Effector CD4-positive, alpha-beta T cell (primary cell): ENCODE measurements around the gene VSNL1. TPM values are rescaled to one million over a fixed set of nuclear protein-coding genes. Genes with fewer than 3 reads are reported as not detected.

Experiments used
- DNase-seq: peaks from one replicate; pipeline ENCODE4 v3.0.0-alpha.2; 2020
- total RNA-seq: gene quantifications from one replicate; lab custom pipeline; 2026; lab: John Stamatoyannopoulos, UW

Gene VSNL1
- not detected for total RNA-seq

DNA sequence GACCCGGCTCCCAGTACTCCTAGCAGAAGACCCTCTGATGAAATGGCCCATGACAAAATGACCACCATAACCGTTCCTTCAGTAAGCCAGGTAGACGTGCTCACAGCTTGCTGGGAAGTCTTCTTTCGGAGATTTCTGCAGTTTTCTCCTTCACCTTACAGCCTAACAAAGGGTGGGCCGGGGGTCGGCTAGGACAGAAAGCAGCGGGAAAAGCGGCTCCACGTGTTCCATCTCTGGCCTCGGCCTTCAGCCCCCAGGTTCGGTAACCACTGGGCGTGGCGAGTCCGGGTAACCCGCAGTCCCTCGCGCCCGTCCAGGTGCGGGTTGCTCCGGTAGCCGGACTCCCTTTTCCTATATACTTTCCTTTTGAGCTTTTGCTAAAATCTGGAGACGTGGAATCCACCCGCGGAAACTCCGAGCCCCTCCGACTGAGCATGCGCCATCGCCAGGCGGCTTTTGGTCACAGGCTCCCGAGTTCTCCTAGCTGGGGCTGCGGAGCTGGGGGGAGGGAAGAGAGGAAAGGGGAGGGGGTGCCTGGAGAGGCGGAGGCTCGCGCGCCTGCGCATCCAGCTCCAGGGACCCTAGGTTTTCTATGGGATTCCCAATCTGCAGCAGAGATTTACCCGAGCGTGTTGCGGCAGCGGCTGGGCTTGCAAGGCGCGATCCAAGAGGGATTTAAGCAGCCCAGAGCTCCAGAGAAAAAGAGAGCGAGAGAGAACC lies at the start of gene VSNL1:
TSS of gene VSNL1 (plus strand) at position 604 of the 720 bp plus-strand sequence. CDS start 51,379 bp downstream, outside the sequence.
- DNase-seq = no peak

DNA sequence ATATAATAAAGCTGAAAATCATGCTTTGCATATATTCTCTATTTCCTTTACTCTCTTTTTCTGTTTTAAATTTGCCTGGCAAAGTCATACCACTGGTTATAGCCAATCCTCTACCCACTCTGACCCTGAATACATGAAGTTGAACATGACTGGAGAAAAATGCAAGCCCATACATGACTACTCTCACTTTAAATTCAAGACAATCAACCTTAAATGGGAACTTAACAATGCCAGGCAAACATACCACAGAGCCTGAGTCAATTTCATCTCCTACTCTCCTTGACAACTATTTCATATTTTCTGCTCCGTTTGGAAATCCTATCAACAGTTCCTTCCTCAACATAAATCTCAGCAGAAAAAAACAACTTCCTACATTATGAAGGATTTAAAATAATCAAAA lies 44.9 kb upstream of the VSNL1 start:
- DNase-seq = no peak

DNA sequence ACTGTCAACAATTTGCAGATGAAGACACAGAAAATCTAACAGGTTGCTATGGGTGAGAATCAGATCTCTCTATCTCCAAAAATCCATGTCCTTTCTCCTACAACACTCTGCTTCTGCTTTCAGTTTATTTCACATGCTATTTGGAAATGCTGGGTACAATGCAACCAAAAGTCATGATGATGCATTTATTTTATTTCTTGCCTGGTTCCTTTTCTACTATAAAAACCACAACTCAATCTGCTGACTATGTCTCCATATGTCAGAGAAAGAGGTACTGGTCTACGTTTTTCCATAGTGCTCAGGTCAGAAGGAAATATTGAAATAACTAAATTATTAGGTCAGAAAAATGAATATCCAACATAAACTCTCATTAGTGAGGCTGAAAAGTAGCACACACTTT lies 42.8 kb upstream of the VSNL1 start:
- DNase-seq = no peak

DNA sequence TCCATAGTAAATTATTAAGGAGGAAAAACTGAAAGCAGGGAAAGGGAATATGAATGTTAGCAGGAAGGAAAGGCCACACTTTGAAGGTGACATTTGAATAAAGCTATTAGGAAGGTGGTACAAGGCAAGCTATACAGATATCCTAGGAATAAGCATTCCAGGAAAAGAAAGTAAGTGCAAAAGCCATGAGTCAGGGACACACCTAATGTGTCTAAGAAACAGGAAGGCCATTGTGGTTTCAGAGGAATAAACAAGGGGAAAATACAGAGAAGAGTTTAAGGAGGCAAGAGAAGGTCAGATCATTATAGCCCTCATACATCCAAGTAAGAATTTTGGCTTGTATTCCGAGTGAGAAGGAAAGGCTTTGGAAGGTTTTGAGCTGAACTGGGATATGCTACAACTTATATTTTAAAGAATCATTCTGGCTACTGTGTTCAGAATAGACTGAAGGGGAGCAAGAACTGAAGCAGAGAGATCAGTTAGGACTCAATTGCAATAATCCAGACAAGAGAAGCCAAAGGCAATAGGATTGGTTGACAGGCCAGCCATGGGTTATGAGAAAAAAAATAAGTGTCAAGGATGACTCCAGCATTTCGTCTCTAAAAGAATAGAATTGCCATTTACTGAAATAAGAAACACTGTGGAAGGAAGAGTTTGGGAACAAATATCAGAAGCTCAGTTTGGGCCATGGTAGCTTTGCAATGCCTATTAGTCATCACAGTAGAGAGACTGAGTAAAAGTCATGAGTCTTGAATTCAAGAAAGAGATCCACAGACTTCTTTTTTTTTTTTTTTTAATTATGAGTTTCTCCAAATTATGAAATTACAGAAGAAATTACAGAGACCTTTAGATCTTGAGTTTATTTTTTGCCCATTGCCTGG lies 33.5 kb upstream of the VSNL1 start:
- DNase-seq = no peak

DNA sequence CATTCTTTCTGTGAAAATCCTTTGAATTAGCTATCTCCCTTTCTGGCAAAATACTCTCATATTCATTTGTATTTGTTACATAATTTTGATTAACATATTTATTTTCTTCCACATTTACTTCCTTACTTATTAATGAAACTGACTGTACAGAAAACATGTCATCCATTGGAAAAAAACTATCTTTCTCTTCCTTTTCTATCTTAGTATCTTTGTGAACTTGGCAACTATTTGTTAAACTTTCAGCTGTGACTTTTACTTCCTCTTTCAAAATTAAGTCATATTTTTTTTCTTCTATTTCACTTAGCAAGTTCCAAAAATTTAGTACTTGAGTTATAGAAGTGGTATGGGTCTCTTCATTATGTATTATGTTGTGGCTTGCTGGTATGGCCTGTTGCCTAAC lies 24.8 kb upstream of the VSNL1 start:
- no peak for DNase-seq

DNA sequence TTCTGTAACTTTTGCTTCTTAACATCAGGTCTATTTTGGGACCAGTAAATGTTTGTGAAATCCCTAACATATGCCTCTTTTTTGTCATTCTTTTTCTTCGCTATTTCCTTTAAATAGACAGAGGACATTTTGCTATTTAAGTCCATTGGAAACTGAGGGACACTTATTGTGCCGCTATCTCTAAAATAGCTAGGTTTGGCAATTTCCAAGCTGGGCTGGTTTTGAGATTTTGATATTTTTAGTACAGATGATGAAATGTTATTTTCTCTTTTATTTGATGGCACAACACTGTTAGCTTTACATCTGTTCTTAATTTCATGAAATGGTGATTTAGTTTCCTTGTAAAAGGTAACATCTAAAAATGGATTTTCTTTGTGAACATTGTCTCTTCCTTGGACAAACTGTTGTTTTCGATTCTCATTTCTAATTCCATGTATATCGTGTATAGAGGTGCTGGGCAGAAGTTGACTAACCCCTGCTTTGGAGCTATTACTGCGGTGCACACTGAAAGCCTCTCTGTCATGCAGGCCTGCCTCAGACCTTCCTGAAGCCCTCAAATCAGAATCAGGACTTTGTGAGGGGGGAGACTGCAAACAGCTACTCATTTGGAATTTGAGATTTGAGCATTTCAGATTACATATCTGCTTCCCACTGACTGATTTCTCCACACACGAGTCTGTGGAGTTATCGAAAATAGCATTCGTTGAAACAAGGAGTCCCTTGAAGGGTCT lies 22.9 kb upstream of the VSNL1 start:
- no peak for DNase-seq

DNA sequence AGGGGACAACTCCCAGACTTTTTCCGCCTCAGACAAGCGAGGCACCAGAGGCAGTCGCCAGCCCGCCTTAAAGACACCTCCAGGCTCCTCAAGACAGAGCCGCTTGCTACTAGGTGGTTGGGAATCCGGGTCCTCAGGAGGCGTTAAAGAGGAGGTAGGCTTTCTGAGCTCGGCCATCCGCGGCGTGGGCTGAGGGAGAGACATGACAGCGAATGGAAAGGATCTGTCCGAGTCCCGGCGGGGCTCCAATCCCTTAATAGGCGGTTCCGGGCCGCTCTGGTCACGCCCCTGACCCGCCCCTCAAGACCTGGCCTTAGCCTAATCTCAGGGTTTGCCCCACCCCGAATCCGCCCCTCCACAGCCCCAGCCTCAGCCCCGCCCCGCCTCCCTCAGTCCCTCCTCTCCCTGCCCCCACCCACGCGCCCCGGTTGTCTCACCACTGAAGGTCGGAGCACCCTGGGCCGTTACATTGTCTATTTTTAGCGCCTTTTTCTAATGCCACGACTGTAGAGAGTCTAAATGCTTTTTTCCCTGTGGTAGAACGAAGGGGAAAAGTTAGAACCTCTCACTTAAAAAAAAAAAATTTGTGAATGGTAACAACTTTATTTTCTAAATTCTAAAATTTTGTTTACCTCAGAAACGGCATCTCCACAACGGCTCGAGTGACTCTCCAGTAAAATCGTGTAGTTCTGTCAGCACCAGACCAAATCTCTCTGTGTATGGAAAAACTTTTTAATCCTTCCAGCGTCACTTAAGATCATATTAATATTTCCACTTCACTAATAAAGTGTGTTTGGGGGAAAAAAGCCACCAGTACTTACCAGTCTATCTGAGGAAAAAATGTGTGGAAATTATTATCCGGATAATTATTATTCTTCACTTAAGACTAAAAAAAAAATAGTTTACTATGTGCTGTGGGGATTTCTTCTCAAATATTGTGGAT lies 22.0 kb upstream of the VSNL1 start, which contains the start of gene RAD51AP2:
TSS of gene RAD51AP2 (minus strand) at position 229 of the 943 bp plus-strand sequence. CDS start at position 204, 25 bp downstream.
- no peak for DNase-seq

DNA sequence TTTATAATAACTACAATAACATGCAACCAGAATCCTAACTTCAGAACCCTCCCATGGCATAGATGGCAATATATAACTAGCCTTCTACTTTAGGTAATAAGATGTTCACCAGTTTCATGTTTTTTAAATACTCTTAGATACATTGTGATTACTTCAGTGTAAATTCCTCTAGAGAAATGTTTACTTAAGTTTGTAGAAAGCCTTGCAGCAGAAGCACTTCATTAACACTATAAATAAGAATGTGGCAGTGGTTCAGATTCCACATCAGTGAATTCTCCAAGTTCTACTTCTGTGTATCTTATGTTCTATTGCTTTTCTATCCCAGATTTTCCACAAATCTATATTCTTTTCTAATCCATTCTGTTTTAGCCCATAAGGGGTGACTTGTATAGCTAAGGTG lies 21.0 kb upstream of the VSNL1 start:
- DNase-seq = no peak

DNA sequence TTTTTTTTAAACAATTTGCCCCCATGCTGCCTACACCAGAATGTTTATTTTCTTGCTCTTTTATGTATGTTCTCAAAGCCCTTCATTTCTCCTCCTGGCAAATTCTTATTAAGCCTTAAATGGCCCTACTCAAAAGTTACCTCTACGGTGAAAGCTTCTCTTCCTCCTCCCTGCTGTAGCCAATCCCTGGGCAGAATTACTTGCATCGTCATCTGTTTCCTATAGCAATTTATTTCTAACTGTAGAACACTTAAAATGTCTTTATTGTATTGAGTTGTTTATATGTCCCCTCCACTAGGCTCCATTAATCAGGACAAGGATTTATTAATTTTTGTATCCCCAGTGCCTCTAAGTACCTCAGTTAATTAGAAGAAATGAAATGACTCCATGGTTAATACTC lies 19.7 kb upstream of the VSNL1 start:
- DNase-seq = no peak

DNA sequence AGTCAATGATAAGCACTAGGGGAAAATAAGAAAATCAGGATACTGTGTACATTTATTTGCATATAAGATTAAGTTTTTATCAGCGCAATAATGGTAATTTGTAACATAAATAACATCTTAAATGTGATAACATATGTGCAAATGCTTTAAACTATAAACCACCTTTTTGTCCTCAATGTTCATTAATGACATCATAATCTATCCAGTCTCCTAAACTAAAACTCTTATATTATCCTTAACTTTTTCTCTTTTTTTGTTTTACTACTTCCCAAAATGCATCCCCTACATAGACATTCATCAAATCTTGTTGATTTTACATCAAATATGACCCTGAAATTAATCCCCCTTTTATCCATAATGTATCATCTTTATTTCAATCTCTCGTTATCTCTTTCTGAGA lies 18.9 kb upstream of the VSNL1 start:
- no peak for DNase-seq

DNA sequence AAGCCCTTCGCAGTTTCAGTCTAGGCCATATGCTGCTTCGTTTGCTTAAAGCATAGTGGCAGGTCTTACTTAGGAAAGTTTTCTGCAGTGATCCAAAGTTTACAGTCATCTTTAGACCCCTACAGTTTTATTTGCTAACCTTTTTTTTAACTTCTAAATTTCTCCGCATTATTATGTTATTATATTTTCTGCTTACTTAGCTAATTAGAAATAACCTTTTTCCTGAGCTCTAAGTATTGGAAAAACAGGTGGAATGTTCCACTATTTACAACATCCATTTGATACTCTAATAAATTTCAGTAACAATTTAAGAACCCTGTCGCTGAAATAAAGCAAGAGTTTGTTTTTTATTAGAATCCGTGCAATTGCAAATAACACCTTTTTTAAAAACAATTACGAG lies 18.2 kb upstream of the VSNL1 start:
- no peak for DNase-seq

DNA sequence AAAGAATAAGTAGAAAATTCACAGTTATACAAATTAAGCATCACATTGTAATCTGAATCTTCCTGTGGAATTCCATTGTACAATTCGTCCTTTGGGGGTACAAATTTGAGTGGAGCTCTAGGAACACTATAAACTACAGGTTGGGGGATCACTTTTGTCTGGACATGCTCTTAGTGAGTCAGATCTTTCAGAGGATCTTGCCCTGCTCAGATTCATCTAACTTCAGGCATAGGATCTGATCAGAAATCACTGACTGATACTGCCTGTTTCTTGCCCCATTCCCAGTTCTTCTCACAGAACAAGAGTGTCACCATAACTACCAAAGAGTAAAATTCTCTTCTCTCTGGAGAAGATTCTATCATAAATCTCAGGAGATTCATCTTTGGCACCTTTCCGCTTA lies 10.7 kb upstream of the VSNL1 start:
- DNase-seq = no peak

DNA sequence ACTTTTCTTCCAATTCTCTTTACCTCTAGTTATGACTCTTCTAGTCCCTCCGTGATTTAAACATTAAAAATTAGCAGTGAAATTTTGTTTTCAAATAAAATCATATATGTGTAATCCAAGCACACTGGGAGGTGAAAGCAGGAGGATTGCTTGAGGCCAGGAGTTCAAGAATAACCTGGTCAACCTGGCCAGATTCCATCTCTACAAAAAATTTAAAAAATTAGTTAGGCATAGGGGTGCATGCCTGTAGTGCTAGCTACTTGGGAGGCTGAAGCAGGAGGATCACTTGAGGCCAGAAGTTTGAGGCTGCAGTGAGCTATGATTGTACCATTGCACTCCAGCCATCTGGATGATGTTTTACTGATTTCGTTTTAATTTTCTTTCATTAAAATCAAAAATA lies 7.0 kb upstream of the VSNL1 start:
- DNase-seq = no peak

DNA sequence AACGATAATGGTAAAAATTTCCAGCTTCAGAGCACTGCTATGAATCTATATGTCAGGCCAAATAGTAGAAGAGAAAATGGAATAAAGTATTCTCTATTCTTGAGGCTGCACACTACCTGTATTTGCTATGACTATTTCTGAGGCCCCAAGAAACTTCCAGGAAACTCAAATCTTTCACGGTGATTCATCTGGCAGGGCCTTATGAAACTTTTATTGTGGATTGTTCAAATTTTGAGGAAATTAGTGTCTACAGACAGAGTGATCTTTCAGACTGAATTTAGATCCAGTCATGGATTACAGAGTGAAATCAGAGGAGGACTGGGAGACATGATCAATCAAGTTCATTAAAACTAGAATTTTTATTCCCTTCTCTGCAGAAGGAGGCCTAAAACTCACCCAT lies 4.1 kb upstream of the VSNL1 start:
- no peak for DNase-seq

DNA sequence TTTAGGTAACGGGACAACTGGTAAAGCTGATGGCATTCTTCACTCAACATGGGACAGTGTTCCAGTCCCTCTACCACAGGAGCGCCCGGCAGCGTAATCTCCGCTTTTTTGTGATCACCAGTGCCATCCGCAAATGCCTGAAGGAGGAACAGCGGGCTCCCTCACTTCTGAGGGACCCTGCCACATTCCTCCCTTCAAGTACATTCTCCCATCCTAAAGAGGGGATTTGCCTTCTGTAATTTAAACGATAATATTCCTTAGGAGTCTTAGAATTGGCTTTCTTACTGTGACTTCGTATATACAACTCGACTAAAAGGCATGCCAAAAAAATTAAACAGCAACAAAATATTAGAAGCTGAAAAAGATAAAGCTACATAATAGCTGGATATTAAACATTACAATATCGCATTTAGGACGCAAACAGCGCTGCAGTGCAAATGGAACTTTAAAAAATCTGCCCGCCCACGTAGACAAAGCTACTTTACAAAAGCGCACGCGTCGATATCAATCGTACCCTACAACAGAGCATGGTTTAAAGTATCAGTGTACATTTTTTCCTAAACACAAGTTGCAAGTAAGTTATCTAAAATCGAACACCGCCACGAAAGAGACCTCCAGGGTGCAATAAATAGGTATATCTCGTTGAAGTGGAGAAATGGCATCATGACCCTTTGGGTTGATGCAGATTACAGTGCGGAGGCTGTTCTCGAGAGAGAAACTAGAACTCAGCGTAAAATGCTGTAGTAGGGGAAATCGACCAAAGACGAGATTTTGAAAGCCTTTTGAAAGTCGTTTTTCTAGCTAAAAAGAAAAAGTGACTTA lies 2.3 kb upstream of the VSNL1 start:
- no peak for DNase-seq

DNA sequence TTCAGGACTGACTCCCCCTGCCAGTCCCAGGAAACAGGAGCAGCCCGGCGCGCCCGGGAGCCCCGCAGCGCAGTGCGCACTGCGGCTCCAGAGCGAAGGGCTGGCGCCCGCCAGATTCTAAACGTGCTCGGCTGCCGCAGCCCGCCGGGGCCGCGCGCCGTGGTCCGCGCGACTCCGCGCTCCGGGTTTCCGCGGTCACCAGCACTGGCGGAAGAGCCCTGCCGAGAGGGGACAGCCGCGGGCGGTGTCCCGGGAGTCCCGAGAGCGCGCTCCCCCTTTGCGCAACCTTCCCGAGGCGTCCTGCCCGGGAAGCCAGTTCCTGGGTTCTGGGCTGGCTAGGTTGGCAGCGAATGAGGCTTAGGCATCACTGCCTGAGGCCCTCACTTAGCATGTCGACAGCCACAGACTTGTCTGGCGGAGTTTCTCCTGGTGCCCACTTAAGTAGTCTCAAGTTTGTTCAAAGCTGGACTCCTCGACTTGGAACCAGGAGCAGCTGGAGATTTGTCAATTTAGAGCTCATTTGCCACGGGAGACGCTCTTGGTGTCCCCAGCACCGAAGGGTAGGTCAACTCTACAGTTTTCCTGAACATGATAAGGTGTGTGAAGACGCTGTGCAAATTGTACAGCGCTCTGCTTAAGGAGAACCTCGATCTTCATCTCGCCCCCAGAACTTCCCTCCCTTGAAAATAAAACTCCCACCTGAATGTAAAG lies 1.5 kb upstream of the VSNL1 start:
- no peak for DNase-seq

DNA sequence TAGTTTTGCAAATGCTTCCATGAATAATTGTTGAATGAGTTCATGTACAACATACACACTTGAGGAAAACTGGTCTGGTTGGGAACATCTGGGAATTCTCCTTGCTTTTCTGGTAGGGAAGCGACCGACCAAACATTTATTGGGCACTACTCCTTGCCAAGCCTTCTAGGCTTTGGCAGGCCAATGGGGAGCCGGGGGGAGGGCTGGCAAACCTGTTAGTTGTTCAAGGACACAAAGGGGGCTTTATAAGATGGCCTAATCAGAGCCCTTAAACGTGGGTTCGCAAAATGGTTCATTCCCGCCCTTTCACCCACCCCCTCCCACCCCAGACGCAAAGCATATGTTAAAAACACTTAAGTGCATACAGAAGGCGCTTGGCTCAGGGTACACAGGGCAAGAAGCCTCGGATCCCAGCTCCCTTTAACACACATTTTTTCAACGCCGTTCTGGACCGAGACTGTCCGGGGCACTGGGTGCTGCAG lies 844 bp upstream of the VSNL1 start:
- DNase-seq = no peak

DNA sequence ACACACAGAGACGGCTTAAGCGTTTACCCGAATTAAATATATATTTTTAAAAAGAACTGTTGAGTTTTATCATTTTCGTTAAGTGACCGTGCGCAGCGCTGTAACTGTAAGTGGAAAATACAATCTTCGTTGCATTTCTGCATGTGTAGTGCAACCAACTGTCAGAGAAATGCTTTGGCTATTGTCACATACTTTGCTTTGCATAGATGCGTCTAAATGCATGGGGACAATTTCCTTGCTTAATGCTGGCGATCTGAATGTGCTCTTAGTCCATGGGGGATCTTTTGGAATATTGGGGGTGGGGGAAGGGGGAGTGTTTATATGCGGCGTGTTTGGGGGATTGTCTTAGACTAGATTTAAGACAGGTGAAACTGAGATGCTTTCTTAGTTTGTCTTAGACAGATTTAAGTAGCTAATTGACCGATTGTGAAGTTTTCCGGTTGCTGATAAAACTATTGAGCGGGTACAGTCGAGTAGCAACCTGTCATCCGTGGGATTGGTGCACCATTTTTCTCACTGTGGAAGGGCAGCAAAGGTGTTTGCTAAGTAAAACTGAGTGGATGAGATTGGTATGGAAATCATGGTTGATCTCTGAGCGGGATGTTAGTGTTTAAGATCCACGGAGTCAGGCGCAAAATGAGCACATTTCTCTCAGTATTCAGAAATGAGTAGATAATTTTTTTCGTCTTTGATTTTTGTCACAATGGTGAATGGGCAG lies 476 bp downstream of the VSNL1 start:
- DNase-seq = no peak

DNA sequence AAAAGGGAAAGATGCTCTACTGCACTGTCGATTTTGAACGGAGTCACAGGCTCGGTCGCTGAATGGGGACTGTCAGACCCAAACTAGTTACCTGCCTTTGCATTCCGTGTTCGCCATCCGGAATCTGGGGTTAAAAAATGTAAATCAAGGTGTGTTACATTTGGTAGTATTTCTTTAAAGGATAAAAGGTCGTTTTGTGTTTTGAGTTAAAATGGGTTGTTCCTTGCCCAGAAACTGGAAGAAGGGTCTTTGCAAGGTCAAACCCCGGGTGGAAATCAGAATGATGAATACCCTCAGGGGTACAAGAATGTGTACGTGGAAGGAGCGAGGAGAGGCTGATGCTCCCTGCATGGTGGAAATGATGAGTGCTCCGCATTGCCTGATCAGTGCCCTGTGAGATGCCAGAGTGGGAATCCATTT lies 1.0 kb downstream of the VSNL1 start:
- no peak for DNase-seq

DNA sequence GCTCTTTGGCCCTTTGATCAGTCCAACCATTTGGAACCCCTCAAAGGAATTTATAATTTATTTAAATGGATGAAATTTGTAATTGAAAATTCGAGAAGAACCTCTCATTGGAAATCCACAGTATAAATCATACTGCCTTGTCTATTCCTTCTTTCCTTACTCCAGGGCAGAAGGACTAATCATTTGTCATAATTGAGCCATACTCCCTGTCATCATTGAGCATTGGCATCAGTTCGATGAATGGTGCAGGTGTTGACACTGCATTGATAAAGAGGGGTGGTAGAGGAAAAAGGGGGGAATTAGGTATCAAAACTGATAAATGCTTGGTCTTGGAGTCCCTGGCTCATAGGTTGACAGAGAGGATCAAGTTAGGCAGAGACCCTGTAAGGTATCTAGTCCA lies 2.0 kb downstream of the VSNL1 start:
- no peak for DNase-seq
